Urothelium cell line (cell line): ENCODE measurements around the gene FBRS.
"Not testable (repeated sequence)": the region's sequence is repeated elsewhere in the genome, so short reads cannot be mapped to it uniquely, and the experiment has no call there.

Experiments
- DNase-seq: peaks from one replicate; pipeline ENCODE4 v3.0.0; 2011; ENCODE audit warnings: low spot score, mixed read lengths
- FAIRE-seq: peaks from 2 replicates; lab custom pipeline; 2011; peaks lifted over from hg19 to GRCh38; lab: Jason Lieb, UNC

Gene FBRS

DNA sequence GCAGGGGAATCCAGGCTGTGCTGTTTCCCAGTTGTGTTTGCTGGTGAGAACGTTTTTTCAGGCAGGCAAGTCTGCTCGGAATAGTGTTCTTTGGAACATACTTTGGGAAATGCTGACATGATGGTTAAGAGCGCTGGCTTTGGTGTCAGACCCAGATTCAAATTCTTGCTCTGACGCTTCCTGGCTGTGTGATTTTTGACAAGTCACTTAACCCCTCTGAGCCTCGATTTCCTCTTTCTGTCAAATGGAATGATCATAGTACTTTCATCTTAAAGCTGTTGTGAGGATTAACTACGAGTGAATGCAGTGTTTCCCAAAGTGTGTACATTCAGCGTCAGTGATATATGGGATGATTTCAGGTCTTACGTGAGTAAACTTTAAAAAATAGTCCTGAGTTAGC is 4.8 kb downstream of the FBRS start:
- FAIRE-seq (no peak), DNase-seq (no peak)

DNA sequence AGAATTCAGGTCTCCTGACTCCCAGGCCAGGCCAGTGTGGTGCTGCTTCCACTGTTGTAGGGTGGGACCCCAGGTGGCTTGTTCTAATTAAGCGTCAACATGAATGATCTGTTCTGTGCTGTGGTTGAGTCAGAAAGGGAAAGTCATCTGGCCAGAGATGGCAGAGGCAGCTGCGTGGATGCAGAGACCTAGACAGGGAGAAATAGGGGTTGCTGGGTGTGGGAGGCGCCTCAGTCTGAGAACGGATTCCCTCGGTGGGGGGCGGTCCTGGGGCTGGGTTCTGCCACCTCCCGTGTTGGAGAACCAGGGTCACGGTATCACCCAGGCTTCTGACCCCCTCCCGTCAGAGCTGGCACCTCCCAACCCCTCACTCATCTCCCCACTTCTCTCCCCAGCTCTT is 5.6 kb downstream of the FBRS start:
- no peak for DNase-seq
- no peak for FAIRE-seq

DNA sequence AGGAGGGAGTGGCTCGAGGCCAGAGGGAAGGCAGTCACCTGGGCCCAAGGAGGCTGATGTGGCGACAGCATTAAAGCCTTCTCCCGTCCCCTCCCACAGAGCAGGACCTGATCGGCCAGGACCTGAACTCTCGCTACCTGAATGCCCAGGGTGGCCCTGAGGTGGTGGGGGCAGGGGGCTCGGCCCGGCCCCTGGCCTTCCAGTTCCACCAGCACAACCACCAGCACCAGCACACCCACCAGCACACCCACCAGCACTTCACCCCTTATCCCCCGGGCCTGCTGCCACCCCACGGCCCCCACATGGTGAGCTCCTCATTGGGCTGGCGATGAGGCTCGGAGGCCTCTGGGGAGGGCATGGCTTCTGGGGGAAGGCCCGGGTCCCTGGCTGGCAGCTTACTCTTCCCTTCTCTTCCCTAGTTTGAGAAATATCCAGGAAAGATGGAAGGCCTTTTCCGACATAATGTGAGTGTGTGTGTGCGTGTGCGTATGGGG is 6.4 kb downstream of the FBRS start:
- FAIRE-seq (no peak), DNase-seq (no peak)

DNA sequence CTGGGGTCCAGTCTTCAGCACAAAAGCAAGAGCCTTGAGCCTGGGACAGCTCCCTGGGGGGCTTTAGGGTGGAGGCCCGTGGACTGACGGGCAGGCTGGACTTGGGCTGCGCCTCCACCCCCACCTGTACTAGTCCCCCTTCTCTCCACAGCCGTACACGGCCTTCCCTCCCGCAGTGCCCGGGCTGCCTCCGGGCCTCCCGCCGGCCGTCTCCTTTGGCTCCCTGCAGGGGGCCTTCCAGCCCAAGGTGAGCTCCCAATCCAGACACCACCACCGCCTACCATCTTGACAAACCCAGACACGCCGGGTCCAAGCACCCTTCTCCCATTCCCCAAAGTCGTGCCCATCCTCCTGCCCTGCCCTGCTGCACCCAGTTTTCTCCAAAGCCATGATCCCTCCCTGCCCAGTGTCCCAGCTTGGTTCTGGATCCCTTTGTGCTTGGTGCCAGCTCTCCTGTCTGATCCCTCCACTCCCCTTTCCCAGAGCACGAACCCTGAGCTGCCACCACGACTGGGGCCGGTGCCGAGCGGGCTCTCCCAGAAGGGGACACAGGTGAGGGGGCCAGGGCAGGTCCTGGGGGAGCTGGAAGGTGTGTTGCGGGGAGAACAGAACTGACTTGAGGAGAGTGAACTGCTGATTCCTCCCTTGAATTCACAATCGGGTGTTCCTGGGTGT is 7.1 kb downstream of the FBRS start:
- no peak for DNase-seq
- FAIRE-seq: peak; percentile 9

DNA sequence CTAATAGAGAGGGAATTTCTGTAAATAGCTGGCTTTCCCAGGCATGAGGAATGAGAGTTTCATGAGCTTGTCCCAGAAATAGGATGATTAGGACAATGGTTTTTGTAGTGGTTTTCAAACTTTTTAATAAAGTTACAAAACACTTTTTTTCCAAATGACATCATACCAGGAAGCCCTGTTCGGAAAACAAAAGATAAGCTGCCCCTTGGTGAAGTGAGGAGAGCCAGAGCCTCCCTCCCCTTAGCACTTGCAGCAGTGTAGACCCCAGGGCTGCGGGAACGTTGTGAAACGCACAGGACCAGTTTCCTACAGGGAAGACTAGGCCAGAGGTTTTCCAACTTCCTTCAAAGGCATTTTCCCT is 7.6 kb downstream of the FBRS start:
- FAIRE-seq (no peak), DNase-seq (no peak)

DNA sequence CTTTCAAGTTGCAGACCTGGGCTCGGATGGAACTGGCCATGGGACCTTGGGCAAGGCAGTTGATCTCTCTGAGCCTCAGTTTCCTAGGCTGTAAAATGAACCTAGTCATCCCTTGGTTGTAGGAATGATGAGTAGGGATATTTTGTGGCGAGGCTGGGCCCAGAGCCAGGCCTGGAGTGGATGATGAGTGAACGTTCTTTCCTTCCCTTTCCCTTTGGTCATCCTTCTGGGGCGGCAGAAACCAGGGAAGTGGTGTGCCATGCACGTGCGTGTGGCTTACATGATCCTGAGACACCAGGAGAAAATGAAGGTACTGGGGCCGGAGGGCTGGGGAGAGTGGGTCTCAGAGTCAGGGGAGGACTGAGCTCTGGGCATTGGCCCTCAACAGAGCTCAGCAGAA is 8.4 kb downstream of the FBRS start:
- no peak for FAIRE-seq
- DNase-seq: no peak

DNA sequence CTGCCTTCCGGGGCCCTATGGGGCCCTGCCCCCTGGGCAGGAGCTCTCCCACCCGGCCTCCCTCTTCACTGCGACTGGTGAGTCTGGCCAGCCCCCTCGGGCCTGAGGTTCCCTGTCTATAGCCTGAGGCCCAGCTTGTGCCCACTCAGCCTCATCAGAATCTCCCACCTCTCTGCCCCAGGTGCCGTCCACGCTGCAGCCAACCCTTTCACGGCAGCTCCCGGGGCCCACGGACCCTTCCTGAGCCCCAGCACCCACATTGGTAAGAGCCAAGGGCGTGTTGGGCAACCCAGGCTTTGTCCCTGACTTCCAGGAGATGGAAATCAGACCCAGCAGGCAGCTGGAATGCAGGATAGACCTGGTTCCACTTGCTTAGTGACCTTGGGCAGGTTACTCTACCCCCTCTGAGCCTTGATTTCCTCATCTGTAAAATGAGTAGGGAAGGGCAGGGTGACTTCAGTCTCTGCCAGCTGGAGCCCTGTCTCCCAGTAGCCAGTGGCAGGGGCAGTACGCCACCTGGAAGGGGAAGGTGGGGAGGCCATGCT is 9.2 kb downstream of the FBRS start:
- FAIRE-seq (no peak), DNase-seq (no peak)

DNA sequence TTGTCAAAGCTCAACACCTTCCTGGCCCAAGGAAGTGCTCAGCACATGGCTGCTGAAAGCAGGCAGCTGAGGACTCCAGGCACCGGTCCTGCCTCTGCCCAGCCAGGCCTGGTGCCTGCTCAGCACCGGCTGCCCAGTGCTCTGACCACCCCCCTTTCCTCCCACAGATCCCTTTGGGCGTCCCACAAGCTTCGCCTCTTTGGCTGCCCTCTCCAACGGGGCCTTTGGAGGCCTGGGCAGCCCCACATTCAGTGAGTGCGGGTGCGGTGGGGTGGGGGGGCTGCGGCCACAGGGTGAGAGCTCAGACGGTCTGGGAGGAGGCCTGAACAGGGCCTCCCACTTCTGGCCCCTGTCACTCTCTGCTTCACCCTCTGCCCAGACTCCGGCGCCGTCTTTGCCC is 10.2 kb downstream of the FBRS start:
- DNase-seq (no peak), FAIRE-seq (no peak)

DNA sequence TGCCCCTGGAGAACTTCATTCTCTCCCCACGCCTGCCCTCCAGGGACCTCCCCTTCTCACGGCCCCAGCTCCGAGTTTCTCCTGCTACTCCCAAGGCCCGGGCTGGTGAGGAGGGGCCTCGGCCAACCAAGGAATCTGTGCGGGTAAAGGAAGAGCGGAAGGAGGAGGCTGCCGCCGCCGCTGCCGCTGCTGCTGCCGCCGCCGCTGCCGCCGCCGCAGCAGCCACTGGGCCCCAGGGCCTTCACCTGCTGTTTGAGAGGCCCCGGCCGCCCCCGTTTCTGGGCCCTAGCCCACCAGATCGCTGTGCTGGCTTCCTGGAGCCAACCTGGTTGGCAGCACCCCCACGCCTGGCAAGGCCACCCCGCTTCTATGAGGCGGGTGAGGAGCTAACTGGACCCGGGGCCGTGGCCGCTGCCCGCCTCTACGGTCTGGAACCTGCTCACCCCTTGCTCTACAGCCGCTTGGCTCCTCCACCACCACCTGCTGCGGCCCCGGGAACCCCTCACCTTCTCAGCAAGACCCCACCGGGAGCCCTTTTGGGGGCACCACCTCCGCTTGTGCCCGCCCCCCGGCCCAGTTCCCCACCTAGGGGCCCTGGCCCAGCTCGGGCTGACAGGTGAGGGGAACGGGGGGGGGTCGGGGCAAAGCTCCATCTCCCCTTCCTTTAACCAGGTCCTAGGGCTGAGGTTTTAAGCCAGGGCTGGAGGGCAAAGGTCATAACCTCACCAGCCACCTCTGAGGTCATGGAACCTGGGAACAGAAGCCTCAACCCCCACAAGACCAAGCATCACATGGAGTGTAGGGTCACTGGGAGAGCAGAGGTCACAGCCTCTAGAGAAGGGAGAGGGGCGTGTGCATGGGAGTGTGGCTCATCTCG is 11.0 kb downstream of the FBRS start:
- FAIRE-seq (no peak), DNase-seq (no peak)

DNA sequence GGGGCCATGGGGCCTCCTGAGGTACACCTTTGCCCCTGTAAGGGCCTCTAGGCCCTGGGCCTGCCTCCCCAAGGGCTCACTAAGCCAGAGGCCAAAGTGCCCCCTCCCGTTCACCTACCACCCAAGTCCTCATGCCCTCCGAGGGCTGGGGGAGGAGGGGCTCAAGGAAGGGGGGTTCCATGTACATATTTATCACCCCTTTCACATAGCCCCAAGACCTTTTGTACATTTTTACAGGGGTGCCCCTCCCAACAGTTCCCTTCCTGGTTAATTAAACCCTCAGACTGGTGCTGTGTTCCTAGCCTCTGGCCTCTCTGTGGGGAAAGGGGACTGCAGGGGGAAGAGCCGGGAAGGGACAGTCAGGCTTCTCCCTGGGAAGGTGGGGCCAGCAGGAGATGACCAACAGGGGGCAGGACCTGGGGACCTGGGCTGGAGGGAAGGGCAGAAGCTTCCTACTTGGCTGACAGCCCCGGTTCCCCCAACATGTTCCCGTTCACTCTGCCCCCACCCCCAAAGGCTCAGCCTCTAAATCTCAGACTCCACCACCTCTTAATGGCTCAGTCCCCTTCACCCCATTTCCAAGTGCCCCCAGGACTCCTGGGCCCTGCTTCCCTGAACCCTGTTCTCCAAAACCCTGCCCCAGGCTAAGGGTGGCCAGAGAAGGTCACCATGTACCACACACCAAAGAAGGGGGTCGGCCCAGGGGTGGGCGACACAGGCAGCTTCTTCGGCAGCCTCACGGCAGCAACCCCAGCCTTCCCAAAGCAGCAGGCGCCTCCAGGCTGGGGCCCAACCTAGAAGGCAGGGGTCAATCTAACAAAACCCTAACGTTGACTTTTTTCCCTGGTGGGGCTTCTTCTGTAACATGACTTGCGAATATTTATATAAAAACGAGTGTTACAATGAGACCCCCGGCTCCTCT is 11.9 kb downstream of the FBRS start:
- DNase-seq (no peak), FAIRE-seq (no peak)

DNA sequence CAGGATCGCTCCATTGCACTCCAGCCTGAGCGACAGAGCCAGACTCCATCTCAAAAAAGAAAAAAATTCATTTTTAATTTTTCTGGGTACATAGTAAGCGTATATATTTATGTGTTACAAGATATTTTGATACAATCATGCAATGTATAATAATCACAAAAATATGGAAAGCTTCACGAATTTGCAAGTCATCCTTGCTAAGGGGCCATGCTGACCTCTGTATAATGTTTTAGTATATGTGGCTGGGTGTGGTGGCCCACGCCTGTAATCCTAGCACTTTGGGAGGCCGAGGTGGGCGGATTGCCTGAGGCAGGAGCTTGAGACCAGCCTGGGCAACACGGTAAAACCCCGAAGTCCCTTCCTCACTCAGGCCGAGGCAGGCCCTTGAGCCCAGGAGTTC is 16.9 kb downstream of the FBRS start:
- DNase-seq: no peak
- no peak for FAIRE-seq

DNA sequence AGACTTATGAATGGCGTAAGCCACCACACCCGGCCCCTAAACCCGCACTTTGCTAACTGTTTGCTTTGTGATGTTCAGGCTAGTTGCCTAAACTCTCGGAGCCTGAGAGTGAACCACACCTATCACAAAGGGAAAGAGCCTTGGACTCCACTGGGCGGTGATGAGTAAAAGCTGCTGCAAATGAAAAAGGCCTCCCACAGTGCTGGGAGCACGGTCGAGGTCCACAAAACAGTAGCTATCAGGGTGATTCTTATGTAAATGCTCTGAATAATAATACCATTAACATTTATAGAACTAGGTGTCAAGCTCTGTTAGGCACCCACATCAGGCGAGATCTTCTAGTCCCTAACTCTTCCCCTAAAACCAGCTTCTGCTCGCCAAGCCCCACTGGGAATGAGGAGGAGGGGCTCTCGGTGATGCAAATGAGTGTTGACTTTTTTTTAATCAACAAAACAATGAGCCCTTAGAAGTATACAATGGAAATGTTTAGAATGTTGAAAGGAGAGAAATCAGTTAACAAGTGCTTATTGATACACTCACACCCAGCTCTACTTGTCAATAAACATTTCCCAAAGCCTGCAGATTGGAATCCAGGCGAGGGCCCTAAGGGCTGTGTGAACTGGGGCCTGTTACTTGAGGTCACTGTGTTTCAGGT is 19.8 kb downstream of the FBRS start:
- no peak for DNase-seq
- no peak for FAIRE-seq

DNA sequence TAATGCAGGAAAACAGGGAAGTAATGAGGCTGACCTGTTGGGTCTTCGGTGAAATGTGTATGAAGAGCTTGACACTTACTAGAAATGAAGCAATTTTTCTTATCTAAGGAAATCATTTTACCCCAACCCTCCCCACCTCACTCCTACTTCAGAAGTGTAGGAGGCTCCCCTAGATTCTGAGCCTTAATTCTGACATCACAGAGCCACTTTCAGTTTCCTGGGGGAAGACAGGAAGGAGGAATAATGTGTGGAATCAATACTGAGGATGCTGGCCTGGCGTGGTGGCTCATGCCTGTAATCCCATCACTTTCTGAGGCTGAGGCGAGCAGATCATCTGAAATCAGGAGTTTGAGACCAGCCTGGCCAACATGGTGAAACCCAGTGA is 20.3 kb downstream of the FBRS start:
- DNase-seq: no peak
- FAIRE-seq: no peak

DNA sequence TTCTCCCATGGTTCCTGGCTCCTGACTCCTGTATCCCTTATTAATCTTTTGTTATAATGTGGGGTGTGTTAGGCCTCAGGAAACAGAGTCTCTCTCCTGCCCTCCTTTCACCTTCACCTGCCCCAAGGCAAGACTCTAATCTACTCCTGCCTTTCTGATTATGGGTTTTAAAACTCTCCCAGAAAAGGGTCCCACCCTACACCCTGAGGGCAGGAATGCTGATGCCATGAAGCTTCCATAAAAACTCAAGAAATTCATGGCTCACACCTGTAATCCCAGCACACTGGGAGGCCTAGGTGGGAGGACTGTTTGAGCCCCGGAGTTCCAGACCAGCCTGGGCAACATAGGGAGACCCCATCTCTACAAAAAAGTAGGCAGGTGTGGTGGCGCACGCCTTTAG is 22.1 kb downstream of the FBRS start:
- DNase-seq (no peak), FAIRE-seq (no peak)

DNA sequence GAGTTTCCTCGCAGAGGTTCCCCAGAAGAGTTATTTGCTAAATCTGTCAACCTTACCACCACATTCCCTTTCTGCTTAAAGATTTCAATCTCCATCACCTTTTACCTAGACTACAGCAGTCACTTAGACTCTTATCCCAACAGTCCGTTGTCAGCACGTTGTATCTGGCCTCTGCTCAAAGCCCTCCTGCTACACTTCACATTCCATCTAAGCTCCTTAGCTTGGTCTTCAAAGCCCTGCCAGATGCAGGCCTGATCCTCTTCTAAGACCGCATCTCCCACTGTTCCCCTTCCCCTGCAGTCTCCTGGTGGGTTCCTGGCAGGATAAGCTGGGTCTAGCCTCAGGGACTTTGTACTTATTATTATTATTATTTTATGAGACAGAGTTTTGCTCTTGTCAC is 30.5 kb downstream of the FBRS start:
- no peak for FAIRE-seq
- no peak for DNase-seq

DNA sequence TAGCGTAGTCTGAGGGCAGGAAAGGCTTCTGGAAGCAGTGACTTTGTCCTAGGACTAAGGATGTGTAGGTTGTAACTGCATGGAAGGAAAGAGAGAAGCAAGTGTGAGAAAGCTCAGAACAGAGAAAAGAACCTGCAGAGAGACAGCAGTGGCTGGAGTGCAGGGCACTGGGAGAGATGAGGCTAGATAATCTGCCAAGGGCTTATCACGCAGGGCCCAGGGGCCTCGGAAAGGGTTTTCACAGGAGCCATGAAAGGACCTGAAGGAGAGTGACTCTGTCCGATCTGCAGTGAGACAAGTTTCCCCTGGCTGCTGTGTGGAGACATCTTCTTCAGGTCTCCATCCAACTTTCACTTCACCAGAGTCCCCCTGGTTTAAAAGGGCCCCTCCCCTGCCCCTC is 33.7 kb downstream of the FBRS start:
- DNase-seq (no peak), FAIRE-seq (no peak)

DNA sequence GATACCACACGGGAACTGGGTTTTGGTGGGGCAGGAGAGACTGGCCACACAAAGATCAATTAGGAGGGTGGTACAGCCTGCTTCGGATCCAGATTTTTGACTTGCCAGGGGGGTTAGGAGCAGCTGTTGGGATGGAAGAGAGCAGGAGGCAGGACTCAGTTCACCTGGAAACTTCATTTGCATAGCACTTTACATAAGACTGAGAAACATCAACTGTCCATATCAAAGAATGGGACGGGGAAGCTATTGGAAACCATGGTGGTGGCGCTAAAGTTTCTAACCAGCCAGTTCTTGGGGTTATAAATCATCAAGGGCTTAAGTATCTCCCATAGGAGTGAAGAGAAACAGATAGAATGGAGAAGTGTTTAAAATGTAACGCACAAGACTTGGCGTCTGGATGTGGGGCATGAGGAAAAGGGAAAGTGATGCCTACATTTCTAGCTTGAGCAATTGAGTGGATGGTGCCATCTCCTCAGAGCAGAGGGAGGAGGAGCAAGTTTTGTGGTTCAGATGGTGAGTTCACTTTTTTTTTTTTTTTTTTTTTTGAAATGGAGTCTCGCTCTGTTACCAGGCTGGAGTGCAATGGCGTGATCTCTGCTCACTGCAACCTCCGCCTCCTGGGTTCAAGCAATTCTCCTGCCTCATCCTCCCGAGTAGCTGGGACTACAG is 34.3 kb downstream of the FBRS start:
- DNase-seq (no peak), FAIRE-seq (no peak)

DNA sequence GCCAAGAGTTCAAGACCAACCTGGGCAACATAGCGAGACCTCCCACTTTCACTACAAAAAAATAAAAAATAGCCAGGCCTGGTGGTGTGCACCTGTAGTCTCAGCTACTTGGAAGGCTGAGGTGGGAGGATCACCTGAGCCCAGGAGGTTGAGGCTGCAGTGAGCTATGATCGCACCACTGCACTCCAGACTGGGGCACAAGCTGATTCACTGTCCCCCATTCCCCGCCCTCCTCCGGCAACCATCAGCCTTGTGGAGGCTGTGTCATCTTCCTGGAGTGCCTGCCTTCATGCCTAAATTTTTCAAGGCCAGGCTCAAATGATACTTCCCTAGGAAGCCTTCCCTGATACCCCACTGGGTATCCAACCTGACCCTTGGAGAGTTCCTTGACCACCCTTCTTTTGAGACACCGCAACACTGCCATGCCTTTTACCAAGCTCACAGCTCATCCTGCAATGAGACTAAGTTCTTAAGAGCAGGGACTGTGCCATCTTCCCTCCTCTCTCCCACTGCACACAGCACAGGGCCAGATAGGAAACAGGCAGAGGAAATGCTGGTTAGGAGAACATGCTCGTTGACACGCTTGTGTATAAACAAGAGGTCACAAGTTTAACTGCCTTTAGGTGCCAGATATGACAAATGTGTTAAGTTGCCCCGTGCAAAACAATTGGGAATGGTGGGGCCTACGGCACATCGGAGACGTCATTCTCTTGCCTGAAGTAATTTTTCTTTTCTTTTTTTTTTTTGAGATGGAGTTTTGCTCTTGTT is 36.9 kb downstream of the FBRS start:
- FAIRE-seq (no peak), DNase-seq (no peak)

DNA sequence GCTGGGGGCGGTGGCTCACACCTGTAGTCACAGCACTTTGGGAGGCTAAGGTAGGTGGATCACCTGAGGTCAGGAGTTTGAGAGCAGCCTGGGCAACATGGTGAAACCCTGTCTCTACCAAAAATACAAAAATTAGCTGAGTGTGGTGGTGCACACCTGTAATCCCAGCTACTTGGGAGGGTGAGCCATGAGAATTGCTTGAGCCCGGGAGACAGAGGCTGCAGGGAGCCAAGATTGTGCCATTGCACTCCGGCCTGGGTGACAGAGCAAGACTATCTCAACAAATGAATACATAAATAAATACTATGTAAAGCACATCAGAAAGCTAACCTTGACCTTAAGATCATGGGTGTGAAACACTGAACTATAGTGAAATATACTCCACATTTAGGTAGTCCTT is 38.4 kb downstream of the FBRS start:
- DNase-seq, FAIRE-seq: not testable (repeated sequence)
